Central memory CD4-positive, alpha-beta T cell (primary cell): ENCODE results near the gene NHSL1.

Experiments used
- DNase-seq: peaks from one replicate; pipeline ENCODE4 v3.0.0; 2022

Gene NHSL1

DNA sequence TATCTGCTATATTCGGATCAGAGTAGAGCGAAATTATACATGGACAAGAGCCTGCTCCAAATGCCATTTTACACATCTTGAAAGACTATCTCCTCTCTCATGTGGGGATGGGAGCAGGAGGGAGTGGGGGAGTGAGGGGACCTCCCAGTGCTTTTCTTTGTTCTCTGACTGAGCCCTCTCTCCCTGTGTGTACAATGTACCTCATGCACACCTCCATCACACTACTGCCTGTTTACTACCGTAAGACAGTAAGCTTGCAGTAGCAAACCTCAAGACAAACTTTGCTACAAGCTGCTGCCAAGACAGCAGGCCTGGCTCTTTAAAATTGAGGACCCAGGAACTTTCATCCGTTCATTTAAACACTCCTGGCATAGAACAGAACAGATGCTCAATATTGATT, 7.2 kb downstream of the NHSL1 start:
- DNase-seq: no peak

DNA sequence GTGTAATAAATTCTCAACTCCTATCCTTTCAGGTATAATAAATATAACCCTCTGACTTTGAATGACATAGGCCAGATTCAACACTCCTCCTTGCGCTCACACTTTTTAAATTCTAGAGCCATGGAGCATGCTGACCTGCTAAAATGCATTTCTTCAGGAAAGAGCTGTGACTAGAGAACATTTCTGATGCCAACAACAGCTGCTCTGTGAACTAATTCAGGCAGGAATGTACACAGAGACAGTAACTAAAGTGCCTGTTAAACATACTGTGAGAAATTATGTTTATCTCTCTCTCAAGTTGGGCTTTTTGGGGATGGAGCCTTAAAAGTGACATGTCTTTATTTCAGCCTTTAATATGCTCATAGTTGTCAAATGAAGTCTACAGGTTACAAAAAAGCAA, 8.3 kb downstream of the NHSL1 start:
- no peak for DNase-seq

DNA sequence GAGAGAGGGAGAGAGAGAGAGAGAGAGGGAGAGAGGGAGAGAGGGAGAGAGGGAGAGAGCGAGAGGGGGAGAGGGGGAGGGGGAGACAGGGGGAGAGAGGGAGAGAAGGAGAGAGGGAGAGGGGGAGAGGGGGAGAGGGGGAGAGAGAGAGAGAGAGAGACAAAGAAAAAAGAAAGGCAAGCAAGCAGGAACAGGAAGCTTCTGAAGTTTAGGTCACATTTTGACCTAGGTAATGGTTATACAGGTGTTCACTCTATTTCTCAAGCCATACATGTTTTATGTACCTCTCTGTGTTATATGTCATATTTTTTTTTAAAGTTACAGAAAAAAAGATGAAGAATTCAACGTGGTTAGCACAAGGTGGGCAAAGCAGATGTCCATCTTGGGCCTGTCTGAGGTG, 9.4 kb downstream of the NHSL1 start:
- DNase-seq: no peak

DNA sequence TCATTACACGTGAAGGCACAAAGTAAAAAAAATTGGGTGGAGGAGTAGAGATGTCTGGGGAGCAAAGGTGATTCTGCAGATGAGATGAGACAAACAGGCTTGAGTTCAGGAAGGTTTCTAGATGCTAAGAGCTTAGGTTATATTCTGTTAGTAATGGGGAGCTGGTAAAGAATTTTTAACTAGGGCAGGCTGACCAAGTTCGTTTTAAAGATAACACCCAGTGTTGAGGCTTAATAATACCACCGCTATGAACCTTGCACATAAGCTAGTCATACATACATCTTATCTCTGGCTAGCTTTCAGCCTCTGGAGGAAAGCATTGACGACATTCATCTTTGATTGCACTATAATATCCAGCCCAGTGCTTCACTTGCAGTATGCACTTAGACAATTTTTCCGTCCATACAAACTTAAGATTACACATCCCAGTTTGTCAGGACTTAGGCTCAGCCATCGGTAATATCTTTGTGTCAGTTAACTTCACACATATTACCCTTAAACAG, 12.1 kb downstream of the NHSL1 start:
- DNase-seq: no peak

DNA sequence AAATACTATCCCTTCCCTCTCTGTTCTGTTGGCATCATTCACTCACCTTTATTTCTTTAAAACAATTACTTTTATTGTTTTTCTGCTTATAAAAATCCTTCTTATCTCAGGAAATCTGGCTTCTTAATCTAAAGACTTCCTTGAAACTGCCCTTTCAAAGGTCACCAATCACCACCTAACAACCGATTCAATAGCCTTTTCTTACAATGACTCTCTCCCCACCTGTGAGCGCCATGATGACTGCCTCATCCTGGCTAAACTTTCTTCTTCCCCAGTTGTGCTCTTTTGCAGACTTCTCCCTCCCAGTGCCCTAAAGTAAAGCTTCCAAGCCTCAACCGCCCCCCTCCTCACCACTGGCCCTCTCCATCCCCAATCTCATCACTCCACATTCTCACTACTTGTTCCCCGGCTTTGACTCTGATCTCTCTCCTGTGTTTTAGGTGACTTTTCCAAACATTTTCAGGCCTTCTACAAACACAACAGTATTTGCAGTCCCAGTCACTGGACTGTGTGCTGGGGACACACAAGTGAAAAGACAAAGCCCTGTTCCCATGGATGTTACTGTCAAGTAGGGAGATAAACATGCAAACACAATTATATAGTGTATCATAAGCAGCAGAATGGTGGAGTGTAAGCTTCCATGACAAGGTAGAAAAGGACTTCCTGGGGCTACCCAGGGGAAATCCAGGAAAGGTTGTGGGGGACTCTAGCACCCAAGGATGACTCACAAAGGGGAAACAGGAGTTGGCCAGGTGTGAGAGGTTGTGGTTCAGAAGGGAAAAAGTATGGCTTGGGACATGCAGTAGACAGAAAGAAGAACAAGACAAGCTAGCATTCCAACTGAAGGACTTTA, 12.8 kb downstream of the NHSL1 start:
- no peak for DNase-seq

DNA sequence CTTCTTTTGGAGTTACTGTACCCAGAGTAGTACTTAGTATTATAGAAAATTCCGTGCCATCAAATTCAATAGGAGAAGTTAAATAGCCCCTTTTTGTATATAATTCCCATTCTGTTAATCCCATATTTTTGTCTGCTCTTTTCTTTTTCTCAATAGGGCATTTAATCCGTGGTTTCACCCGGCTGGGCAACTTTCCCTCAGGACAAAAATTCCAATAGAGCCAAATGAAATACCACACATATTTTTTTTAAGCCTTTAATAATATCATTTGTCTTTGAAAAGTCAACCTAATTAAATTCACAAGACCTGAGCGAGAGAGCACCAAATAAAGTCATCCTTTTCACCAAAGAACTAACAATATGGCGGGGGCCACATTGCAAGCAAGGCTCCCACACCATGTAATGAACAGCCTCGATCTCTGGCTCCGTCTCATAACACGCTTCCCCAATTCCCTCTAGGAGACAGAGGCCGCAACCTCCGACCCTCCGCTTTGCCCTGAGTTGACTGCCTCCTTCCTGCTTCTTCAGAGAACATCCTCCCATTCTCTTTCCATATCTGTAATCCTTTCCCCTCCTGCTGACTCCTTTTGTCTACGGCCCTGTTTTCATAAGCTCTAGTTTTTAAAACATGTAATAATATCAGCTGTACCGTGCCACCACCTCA, 13.6 kb downstream of the NHSL1 start:
- no peak for DNase-seq

DNA sequence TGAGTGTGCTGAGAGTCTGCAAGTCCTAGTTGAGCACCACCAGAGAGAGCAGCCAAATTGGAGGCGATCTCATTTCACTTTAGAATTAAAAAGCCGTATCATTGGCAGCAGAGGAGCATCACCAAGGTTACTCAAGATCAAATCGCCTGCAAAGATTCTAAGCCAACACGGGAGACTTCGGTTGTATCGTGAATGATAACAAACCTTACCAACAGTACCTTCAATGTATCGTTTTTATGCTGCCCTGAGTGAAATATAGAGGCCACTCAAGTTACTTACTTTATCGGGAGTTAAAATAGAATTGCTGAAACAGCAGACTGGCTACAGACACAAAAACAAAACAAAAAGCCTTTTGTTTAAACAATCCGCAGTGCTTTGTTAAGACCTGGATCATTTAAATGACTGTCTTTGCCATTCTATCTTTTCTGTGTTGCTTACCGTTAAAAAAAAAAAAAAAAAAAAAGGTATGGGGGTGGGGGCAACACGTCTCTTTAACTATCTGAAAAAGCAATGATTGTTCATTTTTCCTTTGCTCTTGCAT, 14.2 kb downstream of the NHSL1 start:
- DNase-seq: no peak

DNA sequence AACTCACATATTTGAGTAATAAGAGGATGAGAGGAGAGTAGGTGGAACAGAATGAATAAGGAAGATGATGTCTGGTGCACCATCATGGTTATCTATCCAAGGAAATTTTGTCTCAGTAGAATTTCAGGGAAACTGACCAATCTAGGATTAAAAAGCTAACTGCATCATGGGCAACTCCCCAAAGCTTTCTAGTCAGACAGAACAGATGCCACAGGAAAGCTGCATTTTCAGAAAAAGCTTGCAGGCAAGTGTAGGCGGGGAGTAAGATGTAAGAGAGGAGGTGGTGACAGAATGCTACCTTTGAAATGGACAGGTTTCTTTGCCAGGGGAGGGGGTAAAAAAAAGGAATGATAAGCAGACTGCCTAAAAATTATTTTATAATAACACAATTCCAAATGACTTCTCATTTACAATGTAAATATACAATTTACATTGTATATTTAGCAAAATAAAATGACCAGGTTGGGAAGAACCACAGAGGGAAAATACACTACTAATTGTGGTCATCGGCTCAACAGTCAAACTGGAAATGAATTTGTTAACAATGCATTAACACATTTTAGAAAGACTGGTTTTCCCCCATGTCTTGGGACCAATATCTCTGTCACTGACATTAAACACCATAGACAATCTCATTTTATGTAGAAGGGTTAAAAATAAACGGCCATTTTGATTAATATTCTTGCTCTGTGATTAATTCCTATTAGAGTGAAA, 15.1 kb downstream of the NHSL1 start:
- DNase-seq: no peak

DNA sequence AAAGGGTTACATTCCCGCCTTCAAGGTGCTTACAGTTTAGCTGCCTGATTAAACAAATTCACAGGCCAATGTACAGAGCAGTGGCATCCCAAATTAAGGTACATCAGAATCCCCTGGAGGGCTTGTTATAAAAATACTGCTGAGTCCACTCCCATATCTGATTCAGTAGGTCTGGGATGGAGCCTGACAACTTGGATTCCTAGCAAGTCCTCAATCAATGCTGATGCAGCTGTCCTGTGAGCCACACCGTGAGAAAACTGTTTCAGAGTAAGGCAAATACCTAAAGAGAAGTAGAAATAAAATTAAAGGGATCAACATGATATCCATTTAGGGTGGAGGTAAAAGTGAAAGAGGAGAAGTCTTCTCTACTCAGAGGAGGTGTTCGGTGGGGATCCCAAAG, 16.5 kb downstream of the NHSL1 start:
- no peak for DNase-seq

DNA sequence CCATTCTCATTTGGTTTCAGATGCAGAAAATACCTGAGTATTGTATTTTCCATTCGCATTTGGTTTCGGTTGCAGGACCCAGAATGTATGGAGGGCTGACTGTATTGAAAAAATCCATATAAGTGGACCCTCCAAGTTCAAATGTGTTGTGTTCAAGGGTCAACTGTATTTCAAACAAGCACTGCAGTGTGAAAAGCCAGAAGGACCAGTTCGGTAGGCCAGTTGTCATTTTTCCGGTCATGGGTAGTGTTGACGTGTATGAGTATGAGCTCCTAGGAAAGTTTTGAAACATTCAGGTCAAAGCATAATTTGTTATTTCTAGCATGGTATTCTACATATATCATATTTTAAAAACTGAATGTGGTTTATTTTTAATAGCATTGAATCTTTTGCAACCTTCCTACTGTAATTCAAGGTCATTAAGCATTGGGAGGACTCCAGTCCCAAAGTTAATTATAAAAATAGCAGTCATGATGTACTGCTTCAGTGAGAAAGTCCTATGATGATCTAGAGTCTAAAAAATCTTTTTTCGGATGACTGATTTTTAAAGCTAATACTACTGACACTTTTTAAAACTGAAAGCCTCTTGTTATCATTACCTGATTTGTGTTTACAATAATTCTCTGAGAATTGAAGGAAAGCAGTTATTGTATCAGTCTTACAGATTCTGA, 18.9 kb downstream of the NHSL1 start:
- DNase-seq: no peak

DNA sequence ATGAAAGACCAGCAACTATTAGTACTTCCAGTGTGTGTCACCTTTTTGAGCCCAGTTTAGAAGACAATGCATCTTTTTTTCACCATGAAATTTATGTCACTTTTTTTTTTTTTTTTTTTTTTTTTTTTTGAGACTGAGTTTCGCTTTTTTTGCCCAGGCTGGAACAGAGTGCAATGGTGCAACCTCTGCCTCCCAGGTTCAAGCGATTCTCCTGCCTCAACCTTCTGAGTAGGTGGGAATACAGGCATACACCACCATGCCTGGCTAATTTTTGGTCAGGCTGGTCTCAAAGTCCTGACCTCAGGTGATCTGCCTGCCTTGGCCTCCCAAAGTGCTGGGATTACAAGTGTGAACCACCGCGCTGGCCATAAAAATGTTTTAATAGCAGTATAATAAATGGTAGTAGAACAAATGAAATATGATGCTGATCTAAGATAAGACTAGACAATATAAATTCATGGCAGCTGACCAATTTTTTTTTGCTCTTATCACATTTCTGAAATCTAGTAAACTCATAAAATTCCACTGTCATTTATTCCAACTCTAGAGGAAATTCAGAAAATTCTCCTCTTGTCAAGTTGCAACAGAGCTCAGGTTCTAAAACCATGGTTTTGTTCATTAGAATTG, 21.3 kb downstream of the NHSL1 start:
- no peak for DNase-seq

DNA sequence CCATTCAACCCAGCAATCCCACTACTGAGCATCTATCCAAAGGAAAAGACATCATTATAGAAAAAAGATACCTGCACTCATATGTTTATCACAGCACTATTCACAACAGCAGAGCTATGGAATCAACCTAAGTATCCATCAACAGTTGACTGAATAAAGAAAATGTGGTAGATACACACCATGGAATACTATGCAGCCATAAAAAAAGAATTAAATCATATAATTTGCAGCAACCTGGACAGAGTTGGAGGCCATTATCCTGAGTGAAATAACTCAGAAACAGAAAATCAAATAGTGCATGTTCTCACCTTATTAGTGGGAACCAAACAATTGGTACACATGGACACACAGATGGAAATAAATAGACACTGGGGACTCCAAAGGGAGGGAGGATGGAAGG, 23.2 kb downstream of the NHSL1 start:
- no peak for DNase-seq

DNA sequence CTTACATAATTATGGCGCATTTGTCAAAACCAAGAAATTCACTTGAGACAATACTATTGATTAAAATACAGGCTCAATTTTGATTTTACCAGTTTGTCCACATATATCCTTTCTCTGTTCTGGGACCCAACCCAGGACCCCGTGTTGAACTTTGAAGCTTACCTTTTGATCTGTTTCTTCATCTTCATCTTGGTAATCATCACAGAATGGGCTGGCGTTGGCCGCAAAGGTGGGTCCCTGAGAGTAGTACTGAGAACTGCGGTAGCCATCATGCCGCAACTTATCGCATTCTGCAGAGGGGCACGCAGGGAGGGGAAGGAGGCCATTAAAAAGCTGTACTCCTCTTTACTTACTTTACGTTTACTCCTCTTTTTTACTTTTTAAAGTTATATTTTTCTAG, 26.1 kb downstream of the NHSL1 start:
- no peak for DNase-seq

DNA sequence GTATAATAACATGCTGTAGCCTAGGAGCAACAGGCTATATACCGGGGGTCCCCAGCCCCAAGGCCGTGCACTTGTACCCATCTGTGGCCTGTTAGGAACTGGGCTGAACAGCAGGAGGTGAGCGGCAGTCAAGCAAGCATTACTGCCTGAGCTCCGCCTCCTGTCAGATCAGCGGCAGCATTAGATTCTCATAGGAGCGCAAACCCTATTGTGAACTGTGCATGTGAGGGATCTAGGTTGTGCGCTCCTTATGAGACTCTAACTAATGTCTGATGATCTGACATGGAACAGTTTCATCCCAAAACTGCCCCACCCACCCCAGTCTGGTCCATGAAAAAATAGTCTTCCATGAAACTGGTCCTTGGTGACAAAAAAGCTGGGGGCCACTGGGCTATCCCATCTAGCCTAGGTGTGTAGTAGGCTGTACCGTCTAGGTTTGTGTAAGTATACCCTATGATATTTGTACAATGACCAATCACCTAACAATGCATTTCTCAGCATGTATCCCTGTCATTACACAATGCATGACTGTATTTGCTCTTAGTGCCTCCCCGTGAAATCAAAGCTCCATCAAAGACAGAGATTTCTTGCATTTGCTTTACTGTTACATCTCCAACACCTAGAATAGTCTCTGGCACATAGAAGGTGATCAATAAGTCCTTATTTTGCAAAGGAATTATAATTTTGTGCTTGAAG, 30.8 kb downstream of the NHSL1 start:
- no peak for DNase-seq

DNA sequence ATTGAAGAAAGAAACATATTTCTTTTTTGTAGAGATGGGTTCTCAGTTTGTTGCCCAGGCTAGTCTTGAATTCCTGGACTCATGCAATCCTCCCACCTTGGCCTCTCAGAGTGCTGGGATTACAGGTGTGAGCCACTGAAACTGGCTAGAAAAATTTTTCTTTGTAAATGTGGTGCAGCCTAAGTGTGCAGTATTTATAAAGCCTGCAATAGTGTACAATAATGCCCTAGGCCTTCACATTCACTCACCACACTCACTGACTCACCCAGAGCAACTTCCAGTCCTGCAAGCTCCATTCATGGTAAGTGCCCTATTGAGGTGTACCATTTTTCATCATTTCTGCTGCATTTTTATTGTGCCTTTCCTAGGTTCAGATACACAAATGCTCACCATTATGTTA, 31.4 kb downstream of the NHSL1 start:
- DNase-seq: no peak

DNA sequence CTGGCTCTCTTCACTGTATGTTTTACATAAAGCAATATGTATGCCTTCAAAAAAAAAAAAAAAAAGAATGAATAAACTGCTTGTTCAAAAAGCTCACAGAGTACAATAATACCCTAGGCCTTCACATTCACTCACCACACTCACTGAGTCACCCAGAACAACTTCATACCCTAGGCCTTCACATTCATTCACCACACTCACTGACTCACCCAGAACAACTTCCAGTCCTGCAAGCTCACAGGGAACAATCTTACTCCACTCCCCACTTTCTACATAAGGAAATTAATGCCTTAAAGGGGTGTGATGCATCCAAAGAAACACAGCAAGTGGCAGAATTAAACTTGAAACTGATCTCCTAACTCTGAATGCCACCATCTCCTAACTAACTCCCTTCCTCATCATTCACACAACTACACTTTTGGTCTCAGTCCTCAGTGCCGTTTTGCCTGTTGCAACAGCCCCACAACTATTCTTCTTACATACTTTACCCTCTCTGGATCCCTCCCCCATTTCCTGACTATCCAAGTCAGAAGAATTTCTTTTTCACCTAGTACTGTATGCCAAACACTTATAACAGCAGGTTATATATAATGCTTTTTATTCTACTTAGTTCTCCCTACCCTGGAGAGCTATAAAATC, 34.2 kb downstream of the NHSL1 start:
- DNase-seq: no peak

DNA sequence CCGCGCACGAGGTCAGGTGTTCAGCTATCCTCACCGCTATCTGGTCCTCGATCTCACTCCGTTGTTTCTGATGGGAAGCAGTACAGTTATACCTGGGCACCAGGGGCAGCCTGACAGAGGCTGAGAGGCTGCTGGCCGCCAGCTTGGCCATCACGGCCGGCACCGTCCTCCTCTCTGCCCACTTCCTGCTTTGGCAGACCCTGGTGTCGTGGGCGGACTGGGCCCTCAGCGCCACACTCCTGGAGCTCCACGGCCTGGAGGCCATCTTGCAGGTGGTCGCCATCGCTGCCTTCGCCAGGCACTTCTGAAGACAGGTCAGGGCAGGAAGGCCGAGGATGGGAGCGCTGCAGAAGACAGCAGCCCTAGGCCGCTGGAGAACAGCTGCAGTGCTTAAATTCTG, 35.2 kb downstream of the NHSL1 start:
- DNase-seq: no peak

DNA sequence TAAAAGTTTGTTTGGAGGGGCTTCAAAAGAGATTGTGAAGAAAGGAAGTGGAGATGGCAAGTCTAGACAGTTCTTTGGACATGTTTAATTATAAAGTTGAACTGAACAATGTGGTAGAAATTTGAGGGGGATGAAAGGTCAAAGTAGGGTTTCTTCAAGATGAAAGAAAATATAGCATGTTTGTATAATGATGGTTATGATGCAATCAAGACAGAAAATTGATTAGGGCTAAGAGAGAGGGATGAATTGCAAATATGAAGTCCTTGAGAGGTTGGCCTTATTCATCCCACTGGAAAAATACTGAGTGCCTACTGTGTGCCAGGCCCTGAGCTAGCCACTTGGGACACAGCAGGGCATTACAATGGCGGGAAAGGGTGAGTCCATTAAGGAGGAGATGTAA, 37.6 kb downstream of the NHSL1 start:
- DNase-seq: no peak

DNA sequence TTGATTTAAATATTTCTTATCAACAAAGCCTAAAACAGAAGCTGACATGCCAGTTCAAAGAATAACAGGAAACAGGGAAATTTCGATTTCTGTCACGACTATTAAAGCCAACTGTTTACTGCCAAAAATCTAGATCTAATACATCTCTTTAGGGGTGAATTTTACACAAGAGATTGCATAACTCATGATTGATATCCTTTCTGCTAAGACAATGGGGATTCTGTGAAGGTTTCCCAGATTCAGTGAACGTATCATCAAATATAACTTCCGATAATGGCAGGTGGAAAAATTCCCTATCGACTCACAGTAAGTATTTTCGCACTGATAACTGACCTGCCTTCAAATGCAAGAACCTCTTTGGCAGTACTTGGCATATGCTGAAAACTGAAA, 42.9 kb downstream of the NHSL1 start:
- no peak for DNase-seq

DNA sequence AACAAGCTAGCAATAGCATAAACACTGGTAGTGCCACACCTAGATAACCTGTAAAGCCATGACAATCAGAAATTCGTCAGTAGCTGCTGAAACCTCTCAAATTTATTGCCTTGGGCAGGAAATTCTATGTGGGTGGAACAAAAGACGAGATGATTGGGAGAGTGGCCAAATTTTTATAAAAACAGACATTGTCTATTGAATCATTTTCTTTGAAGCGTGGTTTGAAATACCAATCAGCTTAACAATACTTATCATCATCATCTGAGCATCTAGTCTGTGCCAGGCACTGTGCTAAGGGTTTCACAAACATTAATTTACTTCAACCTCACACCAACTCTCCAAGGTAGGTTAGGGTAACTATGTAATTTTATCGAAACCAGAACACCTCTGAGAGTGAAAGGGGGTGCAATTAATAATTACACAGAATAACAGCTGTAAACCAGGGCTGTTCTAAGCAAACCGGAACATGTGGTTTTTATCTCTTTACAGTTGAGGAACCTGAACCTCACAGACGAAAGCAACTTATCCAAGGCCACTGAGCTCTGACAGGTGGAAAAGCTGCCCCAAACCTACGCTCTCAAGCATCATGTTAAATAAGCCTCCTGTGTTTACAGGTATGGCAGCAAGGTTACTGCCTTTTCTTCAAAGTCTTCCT, 43.4 kb downstream of the NHSL1 start:
- peak; percentile 74 for DNase-seq
